NB4 (cell line): ENCODE measurements around the gene NCAPH2.

Experiments
- DNase-seq: peaks from one replicate; pipeline ENCODE4 v3.0.0; 2010; ENCODE audit warnings: low read depth
- H3K4me3 ChIP-seq: one replicate; pipeline ENCODE4 v1.5.1; 2011; ENCODE audit warnings: mild to moderate bottlenecking, low read depth, low read length, moderate library complexity
- CTCF ChIP-seq: IDR thresholded peaks from one replicate; pipeline ENCODE4 v1.5.1; 2012; ENCODE audit warnings: low read depth, low read length
- MAX ChIP-seq: IDR thresholded peaks from 2 replicates; pipeline ENCODE4 v1.6.1; 2011; ENCODE audit warnings: low read depth, low read length
- MYC ChIP-seq: IDR thresholded peaks from 2 replicates; pipeline ENCODE4 v1.6.1; 2011; ENCODE audit warnings: low read depth, low read length
- POLR2A ChIP-seq: IDR thresholded peaks from 2 replicates; pipeline ENCODE4 v1.6.1; 2011; ENCODE audit warnings: mild to moderate bottlenecking; ENCODE audit not compliant: insufficient read length; ENCODE audit errors: extremely low read depth

NCAPH2 gene

GRCh38 chr22:50507991-50508884 lies at the start of gene NCAPH2:
TSS of gene NCAPH2 (plus strand) at chr22:50508224. CDS start at chr22:50508338, 114 bp downstream.
- H3K4me3 ChIP-seq: peak within 1 kb of the TSS; percentile 90
- no peak for TF ChIP-seq CTCF
- peak; percentile 47; the same call in 1 of the 2 replicates for TF ChIP-seq MAX
- peak; percentile 70 for TF ChIP-seq POLR2A
- DNase-seq: peak; percentile 95

- TF ChIP-seq MAX (no peak), MYC (no peak), POLR2A (no peak)
- no peak for DNase-seq
- H3K4me3 ChIP-seq: no peak overlapping the region
These were observed 49.0 kb upstream of the NCAPH2 start for GRCh38 chr22:50459016-50459415.

GRCh38 chr22:50459496-50460140 lies 48.4 kb upstream of the NCAPH2 start:
- DNase-seq: no peak
- TF ChIP-seq MAX (no peak), CTCF (no peak), MYC (no peak), POLR2A (no peak)

DNA sequence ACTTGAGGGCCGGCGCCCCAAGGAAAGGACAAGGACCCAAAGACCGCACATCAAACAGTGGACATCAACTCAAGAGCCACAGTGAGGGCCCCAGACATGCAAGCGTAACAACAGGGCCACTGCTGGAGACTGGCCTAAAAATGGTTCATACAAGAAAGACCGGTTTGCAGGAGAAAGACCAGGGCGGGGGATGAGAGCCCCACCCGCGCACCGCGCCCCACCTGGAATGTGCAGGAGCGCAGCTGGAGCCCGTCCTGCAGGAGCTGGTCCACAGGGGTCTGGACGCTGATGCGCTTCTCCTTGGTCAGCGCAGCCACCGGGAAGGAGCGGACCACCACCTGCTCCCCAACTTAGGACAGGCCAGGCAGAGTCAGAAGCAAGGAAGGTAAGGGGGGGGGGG lies 47.1 kb upstream of the NCAPH2 start:
- TF ChIP-seq CTCF (no peak), POLR2A (no peak), MAX (no peak), MYC (no peak)
- no peak overlapping the region for H3K4me3 ChIP-seq
- DNase-seq: no peak

More at GRCh38 chr22:50459496-50460140, 48.4 kb upstream of the NCAPH2 start:
- no peak overlapping the region for H3K4me3 ChIP-seq

DNA sequence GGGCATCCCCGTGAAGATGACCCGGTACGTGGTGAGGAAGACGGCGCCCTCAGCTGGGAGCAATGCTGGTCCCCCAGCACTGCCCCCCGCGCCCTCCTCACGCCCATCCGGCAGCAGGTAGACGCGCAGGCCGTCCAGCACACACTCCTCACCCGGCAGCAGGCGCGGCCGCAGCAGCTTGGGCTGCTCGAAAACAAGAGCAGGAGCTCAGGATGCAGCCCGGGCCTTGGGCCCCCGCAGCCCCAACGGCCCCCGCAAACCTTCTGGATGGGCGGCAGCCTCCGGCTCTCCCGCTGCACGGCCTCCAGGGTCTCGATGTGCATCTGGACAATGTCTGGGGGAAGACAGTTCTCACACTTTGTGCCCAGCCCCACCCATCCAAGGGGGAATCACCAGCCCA lies 46.5 kb upstream of the NCAPH2 start:
- TF ChIP-seq CTCF (no peak), POLR2A (no peak), MAX (no peak), MYC (no peak)
- no peak overlapping the region for H3K4me3 ChIP-seq
- no peak for DNase-seq

GRCh38 chr22:50461979-50462540 lies 46.0 kb upstream of the NCAPH2 start:
- no peak for TF ChIP-seq POLR2A
- TF ChIP-seq MYC: no peak
- no peak for TF ChIP-seq MAX
- no peak for TF ChIP-seq CTCF
- DNase-seq: no peak
- no peak overlapping the region for H3K4me3 ChIP-seq
